DND-41 (cell line): ENCODE results near the gene CHSY3.

Experiments
- CTCF ChIP-seq: IDR thresholded peaks from 2 replicates; pipeline ENCODE4 v1.5.1; 2012; ENCODE audit warnings: borderline replicate concordance, low read length, moderate library complexity, mild to moderate bottlenecking; ENCODE audit not compliant: poor library complexity, severe bottlenecking; ENCODE audit errors: extremely low read depth
- EZH2 ChIP-seq: IDR thresholded peaks from 3 replicates; pipeline ENCODE4 v1.6.1; 2012; ENCODE audit warnings: borderline replicate concordance, low read depth, mild to moderate bottlenecking, moderate library complexity, low read length, inconsistent platforms; ENCODE audit not compliant: severe bottlenecking

- TF ChIP-seq CTCF (no peak), EZH2 (no peak)
Measured at GRCh38 chr5:130135506-130135905, 231.2 kb downstream of the CHSY3 start.
